ENCODE data around the gene KCNT1. TPM values are rescaled to one million over a fixed set of nuclear protein-coding genes. Genes with fewer than 3 reads are reported as not detected.

The KCNT1 gene
- total RNA-seq, 1 donor from 2014 or later = not detected

GRCh38 chr9:135728436-135729110 lies 26.6 kb downstream of the KCNT1 start:
- no peak for DNase-seq

DNA sequence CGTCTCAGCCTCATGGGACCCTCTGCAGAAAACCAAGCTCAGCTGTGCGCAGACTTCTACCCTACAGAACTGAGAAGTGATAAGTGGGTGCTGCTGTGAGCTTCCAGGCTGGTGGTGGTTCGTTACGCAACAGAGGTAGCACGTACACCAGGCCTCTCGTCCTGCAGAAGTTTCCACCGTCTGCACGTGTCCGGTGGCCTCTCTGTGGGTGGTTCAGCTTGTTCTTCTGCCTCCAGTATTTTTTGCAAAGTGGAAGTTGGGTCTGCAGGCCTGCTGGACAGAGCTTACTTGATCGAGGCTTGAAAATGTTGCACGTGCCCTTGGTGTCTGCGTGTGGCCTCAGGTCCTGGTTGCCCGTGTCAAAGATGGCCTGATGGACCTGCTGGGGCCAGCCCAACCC lies 27.5 kb downstream of the KCNT1 start:
- no peak for DNase-seq

GRCh38 chr9:135731454-135731853 lies 29.5 kb downstream of the KCNT1 start:
- no peak for DNase-seq

DNA sequence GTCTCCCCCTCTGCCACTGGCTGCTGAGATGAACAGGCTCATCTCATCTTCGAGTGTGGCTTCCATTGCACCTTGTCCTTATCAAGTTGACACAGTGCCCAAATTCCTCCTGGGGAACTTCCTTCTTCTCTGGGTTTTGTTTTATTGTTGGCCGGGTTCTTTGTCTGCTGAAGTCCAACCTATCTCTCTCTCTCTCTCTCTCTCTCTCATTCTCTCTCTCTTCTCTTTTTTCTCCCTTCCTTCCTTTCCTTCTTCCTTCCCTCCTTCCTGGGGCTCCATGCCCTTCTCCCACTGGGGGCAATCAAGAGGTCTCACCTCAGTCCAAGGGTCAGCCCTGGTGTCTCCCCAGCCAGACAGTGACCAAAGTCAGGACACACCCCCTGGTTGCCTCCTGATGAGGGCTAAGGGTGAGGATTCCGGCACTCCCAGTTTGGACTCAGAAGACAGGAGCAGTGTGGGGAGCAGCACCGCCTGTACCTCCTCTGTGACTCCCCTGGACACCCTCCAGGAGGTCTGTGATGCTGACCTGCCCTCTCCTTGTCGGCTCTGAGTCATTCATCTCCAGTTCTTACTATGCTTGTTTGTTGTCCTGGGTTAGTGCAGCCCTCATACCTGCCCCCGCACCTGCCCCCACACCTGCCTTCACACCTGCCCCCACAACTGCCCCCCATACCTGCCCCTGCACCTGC lies 30.7 kb downstream of the KCNT1 start:
- no peak for DNase-seq

DNA sequence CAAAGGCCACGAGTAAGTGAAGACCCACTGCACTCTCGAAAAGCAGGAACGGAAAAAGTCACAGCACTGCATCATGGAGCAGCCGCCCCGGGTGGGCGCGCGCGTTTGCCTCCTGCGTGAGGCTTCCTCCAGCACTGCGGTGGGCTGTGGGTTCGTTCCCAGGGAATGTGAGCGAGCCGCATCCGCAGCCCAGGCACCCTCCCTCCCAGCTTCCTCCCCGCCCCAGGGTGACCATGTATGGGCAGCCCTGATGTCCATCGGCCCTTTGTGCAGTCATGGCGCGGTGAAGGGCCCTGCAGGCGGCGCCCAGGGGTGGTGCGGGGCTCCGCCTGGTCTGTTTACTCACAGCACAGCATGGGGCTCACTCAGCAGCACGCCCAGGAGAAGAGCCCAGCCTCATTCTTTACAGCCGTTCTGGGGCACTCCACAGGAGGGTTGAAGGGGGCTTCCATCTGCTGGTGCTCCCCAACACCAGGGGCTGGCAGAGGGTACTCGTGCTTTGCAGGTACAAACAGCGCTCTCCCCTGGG lies 32.7 kb downstream of the KCNT1 start:
- DNase-seq = no peak

DNA sequence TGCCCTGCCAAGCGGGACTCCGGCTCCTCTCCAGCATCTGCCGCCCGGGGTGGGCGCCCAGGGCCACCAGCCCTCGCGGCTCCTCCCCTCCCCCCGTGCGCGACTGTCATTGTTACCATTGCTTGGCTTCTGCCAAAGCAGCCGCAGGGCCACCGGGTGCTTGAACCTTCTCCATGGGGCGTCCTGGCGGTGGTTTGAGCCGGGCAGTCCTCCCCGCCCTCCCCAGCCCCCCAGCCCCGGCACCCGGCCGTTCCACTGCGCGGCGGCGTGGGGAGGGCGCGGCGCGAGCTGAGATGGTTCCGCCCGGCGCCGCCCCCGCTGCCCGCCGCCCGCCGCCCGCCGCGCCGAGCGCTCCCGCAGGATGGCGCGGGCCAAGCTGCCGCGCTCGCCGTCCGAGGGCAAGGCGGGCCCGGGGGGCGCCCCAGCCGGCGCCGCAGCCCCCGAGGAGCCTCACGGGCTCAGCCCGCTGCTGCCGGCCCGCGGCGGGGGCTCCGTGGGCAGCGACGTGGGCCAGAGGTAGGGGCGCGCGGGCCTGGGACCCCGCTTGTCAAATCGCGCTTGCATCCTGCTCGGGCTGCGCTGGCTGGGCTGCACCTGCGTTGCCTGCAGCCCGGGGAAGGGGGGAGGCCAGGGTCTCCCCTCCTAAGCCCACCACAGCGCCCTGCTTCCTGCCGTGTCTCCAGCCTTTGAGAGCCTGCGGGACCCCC lies 34.4 kb downstream of the KCNT1 start:
- DNase-seq = no peak

GRCh38 chr9:135736979-135737839 lies 35.2 kb downstream of the KCNT1 start:
- DNase-seq = no peak

DNA sequence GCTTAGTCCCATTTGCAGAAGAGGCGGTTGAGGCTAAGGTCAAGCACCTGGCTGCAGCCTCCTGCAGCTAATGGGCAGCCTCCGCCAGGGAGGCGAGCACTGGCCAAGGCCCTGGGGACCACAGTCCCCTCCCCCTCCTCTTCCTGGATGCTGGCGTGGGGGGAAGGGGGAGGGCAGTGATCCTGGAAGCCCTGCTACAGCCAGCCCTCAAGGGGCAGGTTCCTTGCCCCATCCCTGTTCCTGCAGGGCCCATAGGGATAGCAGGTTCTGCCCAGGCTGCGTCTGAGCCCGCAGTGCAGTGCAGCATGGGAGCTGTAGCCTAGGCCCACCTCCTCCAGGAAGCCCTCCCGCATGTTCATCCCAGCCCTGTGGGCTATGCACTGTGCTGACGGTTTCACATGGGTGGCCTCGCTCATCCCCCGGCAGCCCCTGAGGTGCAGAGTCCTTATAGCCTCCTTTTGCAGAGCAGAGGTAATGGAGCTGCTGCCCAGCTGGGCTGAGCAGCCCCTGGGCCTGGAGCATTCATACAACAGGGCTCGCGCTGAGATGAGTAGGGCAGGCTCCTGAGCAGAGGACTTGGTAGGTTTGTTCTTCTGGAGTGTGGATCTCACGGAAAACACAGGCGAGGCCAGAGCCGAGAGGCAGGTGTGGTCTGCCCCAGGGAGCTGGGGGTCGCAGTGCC lies 36.0 kb downstream of the KCNT1 start:
- DNase-seq = no peak

- DNase-seq = no peak
Measured at GRCh38 chr9:135739271-135740220, 37.6 kb downstream of the KCNT1 start.

DNA sequence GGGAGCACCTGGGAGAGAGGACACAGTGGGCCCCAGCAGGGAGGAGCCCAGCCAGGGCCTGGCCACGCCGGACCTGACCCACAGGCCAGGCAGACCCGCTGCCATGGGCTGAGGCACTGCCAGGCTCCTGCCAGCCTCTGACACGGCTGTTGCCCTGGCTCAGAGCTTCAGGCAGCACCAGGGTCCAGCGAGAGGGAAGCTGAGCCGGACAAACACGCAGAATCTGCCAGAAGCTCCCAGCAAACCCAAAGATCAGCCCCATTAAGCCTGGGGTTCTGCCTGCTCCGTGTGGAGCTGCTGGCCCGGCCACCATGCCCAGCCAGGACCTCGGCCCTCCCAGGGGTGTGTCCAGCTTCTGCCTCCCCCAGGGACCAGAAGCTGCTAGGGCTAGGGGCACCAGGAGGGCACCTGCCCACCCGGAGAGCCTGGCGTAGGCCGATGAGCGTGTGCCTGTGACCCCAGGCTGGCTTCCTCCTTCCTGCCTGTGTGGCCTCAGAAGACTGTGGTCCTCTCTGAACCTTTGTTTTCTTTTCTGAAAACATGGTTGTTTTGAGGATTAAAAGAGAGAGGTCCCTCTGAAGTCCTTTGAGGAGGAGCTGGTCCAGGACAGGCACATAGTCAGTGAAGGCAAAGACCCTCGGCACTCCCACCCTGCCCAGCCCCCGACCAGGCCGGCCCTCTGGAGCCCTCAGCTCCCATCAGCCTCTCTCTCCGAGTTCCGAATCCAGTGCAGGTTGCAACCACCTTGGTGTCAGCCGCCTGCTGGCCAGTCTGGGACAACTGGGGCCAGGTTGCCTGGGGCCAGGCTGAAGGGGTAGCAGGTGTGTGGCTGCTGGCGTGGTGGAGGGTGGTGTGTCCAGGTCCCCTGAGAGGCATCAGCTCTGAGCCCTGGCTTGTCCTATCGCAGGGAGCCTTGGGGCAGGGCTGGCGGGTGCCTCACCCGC lies 39.6 kb downstream of the KCNT1 start:
- no peak for DNase-seq

GRCh38 chr9:135743021-135743420 lies 41.0 kb downstream of the KCNT1 start:
- no peak for DNase-seq

DNA sequence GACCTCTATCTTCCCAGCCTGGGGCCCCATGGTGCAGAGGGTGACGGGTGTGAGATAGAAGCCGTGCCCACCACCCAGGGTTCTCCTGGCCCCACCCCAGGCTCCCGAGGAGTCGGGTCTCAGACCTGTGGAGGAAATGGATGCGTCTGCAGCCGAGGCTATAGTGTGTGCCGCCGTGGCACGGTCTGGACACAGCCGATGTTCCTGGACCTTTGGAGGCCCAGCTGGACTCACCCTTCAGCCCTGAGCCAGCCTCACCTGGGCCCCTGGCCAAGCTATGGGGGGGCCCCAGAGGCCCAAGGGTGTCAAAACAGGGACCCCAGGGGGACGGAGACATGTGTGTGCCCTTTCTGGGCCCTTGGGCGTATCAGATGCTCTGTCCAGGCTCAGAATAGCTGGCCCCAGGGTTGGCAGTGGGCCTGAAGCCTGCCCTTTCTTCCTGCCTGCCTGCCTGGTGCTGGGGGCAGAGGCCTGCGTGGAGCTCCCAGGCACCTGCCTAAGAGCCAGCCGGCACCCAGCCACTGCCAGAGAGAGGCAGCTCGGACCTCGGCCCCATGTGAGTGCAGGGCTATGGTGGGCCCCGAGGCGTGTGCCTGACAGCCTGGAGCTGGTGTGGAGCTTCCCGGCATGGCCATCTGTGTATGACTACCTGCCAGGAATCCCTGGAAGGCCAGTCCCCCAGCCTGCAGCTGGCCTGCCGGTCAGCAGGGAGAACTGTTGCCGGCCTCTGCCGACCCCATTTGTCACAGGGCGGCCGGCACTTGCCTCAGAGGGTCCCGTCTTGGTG lies 41.8 kb downstream of the KCNT1 start:
- DNase-seq = no peak

DNA sequence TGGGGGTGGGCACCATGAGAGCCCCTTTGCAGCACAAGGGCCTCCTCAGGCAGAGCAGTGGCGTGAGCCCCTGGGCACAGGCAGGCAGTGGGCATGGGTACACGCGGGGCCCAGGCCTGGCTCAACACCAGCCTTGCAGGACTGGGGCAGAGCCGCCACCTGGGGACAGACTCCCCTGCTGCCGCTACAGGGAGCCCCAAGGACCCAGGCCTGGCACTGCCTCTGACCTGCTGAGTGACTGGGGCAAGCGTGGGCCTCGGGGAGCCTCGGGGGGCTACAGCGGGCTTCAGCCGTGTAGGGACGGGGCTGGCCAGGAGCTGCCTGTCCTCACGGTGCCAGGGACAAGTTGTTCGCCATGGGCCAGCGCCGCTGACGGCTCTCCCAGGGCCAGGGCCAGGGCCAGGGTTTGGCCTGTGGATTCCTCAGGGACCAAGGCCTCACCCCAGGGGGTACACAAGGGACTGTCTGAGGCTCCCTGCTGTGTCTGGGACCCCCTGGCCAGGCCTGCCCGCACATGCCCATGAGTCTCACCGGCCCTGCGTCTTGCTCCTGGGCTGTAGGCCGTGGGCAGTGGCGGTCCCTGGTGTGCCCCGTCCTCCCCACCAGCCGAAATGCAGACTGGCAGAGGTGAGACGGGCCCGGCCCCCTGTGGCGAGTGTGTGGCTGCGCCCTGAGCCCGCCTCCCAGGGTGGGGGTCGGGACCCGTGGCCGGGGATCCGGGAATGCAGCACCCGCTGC lies 42.5 kb downstream of the KCNT1 start:
- DNase-seq = no peak

DNA sequence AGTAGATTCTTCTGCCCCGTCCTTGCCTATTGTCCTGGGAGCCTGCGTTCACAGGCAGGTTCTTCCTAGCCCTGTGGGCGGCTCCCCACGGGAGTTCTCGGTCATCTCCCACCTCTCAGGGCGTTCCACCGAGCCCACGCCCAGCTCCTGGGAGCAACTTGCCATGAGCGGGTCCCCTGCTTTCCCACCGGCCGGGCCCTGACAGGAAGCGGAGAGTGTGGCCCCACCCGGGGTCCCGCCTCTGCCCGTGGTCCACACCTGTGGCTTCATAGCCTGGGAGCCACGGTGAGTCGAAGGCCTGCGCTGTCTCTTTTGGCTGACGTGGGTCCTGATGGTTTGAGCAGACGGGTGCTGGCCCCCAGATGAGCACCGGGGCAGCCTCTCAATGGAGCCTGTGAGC lies 43.2 kb downstream of the KCNT1 start:
- DNase-seq = no peak

DNA sequence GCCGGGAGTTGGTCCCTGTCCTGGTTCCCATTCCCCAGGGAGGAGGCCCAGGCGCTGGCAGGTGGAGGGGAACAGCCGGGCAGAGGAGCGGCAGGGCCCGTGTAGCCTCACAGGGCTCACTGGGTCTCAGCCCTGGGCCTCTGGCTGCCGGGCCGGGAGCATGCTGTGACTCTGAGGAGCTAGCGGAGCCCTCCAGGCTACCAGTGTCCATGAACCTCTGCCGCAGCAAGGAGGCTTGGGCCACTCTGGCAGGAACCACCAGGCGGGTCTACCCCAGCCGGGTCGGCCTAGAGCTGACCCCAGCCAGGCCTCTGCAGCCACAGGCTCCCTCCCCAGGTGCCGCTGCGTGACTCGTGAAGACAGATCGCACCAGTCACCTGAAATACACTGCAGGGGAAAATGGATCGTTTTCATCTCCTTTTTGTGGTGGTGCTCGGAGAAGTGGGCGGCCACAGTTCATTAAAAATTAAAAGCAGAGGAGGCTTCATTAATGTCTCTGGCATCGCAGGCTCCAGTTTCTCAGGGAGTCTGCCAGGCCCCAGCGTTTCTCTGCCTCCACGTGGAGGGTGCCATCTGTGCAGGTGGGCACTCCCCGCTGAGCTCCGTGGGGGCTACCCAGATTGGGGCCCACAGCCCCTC lies 43.8 kb downstream of the KCNT1 start:
- no peak for DNase-seq

DNA sequence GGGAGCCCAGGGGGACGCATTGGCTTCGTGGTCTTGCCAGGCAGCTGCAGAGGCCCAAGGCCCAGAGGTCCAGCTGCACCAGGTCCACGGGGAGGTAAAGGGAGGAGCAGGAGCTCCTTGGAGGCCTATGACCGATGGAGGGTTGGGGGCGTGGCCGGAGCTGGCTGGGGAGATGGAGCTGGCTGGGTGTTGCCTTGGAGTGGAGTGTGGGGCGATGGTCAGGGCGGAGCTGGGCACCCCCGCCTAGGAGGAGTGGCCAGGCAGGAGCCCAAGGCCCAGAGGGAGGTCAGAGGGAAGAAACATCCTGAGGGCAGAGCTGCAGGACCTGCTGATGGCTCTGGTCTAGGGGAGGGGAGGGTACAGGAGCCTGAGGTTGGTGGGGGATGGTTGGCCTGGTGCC lies 44.6 kb downstream of the KCNT1 start:
- DNase-seq = no peak

DNA sequence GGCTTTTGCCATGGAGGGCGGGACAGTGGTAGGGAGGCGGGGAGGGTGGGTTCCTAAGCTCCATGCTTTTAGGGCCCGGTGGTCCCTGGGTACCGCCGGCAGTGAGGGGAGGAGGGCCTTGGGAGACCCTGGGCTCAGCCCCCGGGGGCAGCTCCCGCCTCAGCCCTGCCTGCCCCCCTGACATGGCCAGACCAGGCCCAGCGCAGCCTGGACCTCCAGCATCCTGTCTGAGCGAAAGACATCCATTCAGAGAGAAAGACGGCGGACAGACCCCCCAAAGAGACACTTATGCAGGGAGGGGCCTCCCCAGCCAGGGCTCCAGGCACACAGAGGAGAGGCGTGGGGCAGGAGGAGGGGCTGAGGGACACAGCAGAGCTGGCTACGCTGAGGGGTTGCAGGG lies 45.3 kb downstream of the KCNT1 start:
- DNase-seq = no peak

GRCh38 chr9:135748676-135749075 lies 46.7 kb downstream of the KCNT1 start:
- no peak for DNase-seq
